Epithelial cell of proximal tubule (primary cell): Measurements from ENCODE around the gene MED12L. TPM values are rescaled to one million over a fixed set of nuclear protein-coding genes. Genes with fewer than 3 reads are reported as not detected.

ENCODE experiments used
- DNase-seq: peaks from one replicate; pipeline ENCODE4 v3.0.0-alpha.2; 2011; ENCODE audit warnings: low read depth
- H3K4me3 ChIP-seq: 2 replicates; pipeline ENCODE4 v1.5.1; 2011; ENCODE audit warnings: low read depth, mild to moderate bottlenecking, low read length
- total RNA-seq: library from RNA; depleted of rRNA; stranded (reverse); fragments of >200 nt; gene quantifications from 2 replicates; pipeline ENCODE4 v1.2.3, GENCODE V29; 2015
- TF ChIP-seq, protein P1 (sequence below): conservative IDR thresholded peaks from 2 replicates; pipeline ENCODE4 v1.5.1; 2012; ENCODE audit warnings: low read depth, mild to moderate bottlenecking, low read length

Gene MED12L
- total RNA-seq, 1 donor from 2014 or later, result 0.12 TPM

GRCh38 chr3:151117047-151117446 is 31.6 kb downstream of the MED12L start:
- DNase-seq, result no peak
- TF ChIP-seq, protein P1, sequence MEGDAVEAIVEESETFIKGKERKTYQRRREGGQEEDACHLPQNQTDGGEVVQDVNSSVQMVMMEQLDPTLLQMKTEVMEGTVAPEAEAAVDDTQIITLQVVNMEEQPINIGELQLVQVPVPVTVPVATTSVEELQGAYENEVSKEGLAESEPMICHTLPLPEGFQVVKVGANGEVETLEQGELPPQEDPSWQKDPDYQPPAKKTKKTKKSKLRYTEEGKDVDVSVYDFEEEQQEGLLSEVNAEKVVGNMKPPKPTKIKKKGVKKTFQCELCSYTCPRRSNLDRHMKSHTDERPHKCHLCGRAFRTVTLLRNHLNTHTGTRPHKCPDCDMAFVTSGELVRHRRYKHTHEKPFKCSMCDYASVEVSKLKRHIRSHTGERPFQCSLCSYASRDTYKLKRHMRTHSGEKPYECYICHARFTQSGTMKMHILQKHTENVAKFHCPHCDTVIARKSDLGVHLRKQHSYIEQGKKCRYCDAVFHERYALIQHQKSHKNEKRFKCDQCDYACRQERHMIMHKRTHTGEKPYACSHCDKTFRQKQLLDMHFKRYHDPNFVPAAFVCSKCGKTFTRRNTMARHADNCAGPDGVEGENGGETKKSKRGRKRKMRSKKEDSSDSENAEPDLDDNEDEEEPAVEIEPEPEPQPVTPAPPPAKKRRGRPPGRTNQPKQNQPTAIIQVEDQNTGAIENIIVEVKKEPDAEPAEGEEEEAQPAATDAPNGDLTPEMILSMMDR, result peak; percentile 19
- H3K4me3 ChIP-seq, result no peak overlapping the region

- TF ChIP-seq, protein P1, result no peak
- DNase-seq, result no peak
- H3K4me3 ChIP-seq, result no peak overlapping the region
These were observed 33.7 kb downstream of the MED12L start for GRCh38 chr3:151119188-151119587.

GRCh38 chr3:151120409-151120808 is 34.9 kb downstream of the MED12L start:
- TF ChIP-seq, protein P1, result no peak
- no peak overlapping the region for H3K4me3 ChIP-seq
- DNase-seq, result no peak

- DNase-seq, result no peak
- H3K4me3 ChIP-seq, result no peak overlapping the region
- TF ChIP-seq, protein P1, result no peak
These were observed 35.6 kb downstream of the MED12L start for GRCh38 chr3:151121016-151121415.

- no peak overlapping the region for H3K4me3 ChIP-seq
- TF ChIP-seq, protein P1, result no peak
- DNase-seq, result no peak
These were observed 38.4 kb downstream of the MED12L start for GRCh38 chr3:151123827-151124226.

DNA sequence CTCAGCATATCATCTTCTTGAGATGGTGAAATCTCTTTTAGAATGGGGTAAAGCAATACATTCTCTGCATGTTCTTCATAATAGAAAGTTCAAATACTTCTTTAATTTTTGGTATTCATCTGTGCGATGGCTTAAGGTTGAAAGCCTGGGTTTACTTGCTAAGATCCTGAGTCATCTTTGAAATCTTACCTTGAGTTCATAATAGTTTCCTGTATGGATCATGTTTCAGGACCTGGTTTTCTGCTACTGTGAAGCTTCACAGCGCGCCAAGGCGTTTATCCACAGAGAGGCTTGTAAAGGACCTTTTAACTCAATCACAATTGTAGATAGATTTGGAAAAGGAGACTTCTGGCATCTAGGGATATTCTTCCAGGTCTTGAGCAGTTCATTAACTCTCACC is 39.0 kb downstream of the MED12L start:
- TF ChIP-seq, protein P1, result no peak
- DNase-seq, result no peak
- no peak overlapping the region for H3K4me3 ChIP-seq

GRCh38 chr3:151130428-151130827 is 45.0 kb downstream of the MED12L start:
- no peak for DNase-seq
- H3K4me3 ChIP-seq, result no peak overlapping the region
- TF ChIP-seq, protein P1, result no peak
